ENCODE results near the gene UEVLD. TPM values are rescaled to one million over a fixed set of nuclear protein-coding genes. Genes with fewer than 3 reads are reported as not detected.

Gene UEVLD
- total RNA-seq, 1 experiment from 2014 or later, result 52.6 TPM

- no peak for DNase-seq (ENCODE audit: low spot score)
These were observed 90.5 kb downstream of the UEVLD start for GRCh38 chr11:18498039-18498438.

DNA sequence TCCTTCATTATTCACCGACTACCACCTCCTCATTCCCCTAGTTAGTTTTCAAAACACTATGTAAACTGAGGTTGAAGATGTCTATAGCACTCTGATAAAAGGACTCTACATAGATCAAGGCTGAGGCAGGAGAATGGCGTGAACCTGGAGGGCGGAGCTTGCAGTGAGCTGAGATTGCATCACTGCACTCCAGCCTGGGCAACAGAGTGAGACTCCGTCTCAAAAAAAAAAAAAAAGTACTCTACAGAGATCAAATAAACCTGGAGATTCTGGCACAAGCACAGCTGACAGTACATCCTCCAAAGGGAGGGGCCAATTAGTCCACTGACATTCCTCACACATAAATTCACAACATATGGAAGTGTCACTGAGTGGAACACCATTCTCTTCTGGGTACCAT lies 92.8 kb downstream of the UEVLD start:
- DNase-seq (ENCODE audit: low spot score), result no peak

- DNase-seq (ENCODE audit: low spot score), result no peak
These were observed 93.3 kb downstream of the UEVLD start for GRCh38 chr11:18495271-18495670.

GRCh38 chr11:18493310-18493709 lies 95.2 kb downstream of the UEVLD start:
- DNase-seq (ENCODE audit: low spot score), result no peak

DNA sequence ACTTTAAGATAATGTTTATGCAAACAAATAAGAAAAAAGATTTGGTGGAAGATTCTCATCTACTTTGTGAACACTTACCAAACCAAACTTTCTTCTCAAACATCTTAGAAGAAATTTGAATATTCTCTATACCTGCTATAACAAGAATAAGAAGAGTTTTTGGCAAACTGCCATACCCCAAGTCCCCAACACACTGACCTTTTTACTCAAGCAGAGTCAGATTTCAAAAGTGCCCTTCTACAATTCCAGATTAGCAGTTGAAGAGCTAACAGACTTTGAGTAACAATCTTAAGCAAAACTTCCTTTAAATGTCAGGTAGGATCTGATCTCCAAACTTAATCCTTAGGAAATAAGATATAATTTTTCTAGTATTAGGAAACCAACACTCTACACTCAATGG lies 95.6 kb downstream of the UEVLD start:
- no peak for DNase-seq (ENCODE audit: low spot score)

DNA sequence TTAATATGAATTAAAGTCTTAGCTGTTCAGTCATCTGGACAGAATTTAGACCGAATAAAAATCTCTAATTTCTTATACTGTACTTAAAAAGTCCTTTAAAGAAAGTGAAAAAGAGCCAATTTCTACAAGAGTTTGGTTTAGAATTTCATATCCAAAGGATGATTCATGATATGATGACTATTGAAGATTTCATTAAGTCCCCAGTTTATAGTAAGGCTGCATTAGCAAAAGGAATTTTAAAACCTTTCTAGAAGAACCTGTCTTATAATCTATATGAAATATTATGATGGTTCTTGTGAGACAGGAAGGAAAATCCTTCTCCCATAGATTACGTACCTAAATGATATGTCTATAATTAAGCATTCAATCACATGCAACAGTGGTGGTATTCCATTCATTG lies 96.6 kb downstream of the UEVLD start:
- DNase-seq (ENCODE audit: low spot score), result no peak

DNA sequence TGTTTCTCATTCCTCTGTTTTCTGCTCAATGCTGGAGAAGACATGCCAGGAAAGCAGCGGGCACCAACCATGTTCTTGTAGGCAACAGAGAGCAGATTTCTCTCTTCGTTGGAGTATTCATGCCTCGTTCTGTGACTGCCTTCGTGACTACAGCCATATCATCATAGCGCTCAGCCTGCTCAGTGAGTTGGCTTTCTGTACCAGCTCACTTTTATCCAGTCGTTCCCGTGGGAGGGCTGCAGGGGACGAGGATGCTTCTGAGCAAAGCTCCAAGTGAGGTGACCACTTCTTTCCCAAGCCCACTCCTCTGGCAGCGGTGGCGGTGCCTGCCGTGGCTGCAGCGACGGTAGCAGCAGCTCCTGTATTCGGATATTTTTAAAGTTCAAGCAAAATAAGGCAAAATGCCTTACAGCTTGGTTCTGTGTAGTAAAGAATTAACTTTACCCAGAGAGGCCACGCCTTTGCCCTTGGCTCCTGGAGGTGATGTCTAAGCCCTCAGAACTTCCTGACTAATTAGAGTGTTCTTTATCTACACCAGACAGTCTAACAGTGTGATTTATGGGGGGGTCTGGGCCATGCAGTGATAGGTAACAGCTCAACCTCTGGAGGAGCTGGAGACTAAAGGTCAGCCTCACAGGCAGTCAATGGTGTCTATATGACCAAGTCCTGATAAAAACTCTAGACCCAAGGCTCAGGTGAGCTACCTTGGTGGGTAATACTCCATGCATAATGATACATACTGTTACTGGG lies 97.6 kb downstream of the UEVLD start:
- DNase-seq (ENCODE audit: low spot score), result no peak

- DNase-seq (ENCODE audit: low spot score), result no peak
These were observed 98.2 kb downstream of the UEVLD start for GRCh38 chr11:18490319-18490718.

DNA sequence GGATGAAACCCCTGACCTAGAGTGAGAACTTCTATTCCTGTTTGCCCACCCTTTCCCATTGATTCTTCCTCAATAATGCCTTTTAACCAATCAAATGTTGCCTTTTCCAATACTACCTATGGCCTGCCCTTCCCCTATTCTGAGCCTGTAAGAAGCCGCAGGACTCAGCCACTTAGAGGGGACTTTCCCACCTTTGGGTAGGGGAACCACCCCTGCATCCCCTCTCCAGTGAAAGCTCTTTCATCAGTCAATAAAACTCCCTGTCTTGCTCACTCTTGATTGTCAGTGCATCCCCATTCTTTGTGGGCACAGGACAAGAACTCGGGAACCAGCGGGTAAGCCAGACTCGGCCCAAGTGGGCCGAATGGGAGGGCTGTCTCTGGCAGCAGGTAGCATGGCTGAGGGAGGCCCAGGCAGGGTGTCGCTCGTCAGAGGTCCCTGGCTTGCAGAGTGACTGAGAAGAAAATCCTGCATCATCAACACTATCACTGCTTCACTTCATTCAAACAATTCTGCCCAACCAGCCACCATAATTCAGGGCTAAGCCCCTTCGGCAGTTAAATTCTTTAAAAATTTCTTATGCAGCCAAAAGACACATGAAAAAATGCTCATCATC lies 102.5 kb downstream of the UEVLD start:
- no peak for DNase-seq (ENCODE audit: low spot score)

Other genes with a start within 250 kb of the UEVLD start
- gene LDHA, start 194.2 kb downstream of the UEVLD start, total RNA-seq (2014; rRNA removed; shearing (Covaris generic)), result 872 and 1,087 TPM in 2 replicates
- 0.64 and 2.9 TPM in 2 replicates for gene LDHC, start 176.4 kb downstream of the UEVLD start, total RNA-seq (2014; rRNA removed; shearing (Covaris generic))
- not detected in 2 replicates for gene LDHAL6A, start 132.9 kb downstream of the UEVLD start, total RNA-seq (2014; rRNA removed; shearing (Covaris generic))
- 88.0 and 195 TPM in 2 replicates for gene TSG101, start 61.8 kb downstream of the UEVLD start, total RNA-seq (2014; rRNA removed; shearing (Covaris generic))
- 8.2 and 9.0 TPM in 2 replicates for gene MISFA, start 11.1 kb upstream of the UEVLD start, total RNA-seq (2014; rRNA removed; shearing (Covaris generic))
- 21.0 and 26.3 TPM in 2 replicates for gene SPTY2D1, start 45.6 kb upstream of the UEVLD start, total RNA-seq (2014; rRNA removed; shearing (Covaris generic))
- gene TMEM86A, start 110.0 kb upstream of the UEVLD start, total RNA-seq (2014; rRNA removed; shearing (Covaris generic)), result 1.7 and 2.8 TPM in 2 replicates
- gene IGSF22, start 137.5 kb upstream of the UEVLD start, total RNA-seq (2014; rRNA removed; shearing (Covaris generic)), result not detected in 2 replicates
- not detected in 2 replicates for gene PTPN5, start 203.1 kb upstream of the UEVLD start, total RNA-seq (2014; rRNA removed; shearing (Covaris generic))

Data from A172 (cell line).